Epidermal melanocyte (primary cell): ENCODE measurements around the gene HBS1L.

Source experiments
- DNase-seq: peaks from one replicate; pipeline ENCODE4 v3.0.0; 2011; ENCODE audit warnings: low spot score; ENCODE audit not compliant: insufficient read length

Gene HBS1L

DNA sequence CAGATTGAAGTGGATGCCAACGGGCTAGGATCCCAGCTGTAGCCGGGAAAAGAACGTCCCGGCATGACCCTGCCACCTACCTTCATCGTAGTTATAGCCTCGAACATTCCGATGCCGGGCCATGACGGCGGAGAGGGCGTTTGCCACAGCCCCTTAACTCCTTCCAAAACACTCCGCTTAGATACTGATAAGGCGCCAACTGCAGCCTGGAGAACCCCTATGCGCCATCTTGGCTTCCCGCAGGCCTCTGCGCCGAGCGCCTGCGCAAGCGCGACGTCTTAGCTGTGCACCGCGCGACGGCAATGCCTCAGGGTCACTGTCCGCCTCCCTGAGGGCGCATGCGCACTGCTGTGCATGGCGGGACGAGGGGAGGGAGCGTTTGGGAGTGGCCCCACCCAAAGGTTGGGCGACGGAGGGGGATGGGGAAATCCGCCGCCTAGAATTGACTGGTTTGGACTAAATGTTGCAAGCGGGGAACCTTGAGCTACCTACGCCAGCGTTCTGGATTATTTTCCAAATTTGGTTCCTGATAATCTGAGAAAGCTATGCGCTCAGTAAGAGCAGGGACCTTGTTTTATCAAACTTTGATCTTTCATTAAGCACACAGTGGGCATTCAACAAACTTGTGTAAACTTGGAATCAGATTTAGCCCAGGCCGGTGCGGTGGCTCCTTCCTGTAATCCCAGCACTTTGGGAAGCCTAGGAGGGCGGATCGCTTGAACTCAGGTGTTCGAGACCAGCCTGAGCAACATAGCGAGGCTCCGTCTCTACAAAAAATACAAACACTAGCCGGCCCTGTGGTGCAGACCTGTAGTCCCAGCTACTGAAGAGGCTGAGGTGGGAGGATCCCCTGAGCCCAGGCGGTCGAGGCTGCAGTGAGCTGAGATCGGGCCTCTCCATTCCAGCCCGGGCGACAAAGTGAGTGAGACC lies at the start of gene HBS1L:
Gene HBS1L (minus strand): TSS at position 254 of the 930 bp plus-strand sequence. CDS start 131 bp downstream, at position 123.
- DNase-seq, result peak; percentile 82

DNA sequence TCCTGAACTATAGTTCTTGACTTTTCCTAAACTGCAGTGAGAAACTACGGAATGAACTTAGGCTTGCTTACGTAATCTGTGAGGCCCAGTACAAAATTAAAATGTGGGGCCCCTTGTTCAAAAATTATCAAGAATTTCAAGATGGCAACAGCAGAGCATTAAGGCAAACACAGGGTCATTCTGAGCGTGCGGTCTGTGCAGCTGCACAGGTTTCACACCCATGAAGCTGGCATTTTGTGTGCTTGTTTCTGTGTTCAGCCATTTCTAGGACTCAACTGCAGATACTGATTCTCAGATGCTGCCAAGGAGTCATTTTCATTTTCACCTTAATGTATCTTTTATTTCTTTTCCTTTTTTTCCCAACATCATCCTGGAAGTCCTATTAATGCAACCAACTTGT lies 49.6 kb upstream of the HBS1L start:
- no peak for DNase-seq

DNA sequence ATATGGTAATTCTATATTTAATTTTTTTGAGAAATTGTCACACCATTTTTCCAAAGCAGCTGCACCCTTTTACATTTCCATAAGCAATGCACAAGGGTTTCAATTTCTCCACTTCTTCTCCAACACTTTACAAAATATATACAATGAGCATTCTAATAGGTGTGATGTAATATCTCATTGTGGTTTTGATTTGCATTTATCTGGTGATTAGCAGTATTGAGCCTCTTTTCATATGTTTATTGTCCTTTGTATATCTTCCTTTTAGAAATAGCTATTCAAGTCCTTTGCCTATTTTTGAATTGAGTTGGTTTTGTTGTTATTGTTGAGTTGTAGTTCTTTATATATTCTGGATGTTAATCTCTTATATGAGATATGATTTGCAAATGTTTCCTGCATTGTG lies 47.6 kb upstream of the HBS1L start:
- no peak for DNase-seq

DNA sequence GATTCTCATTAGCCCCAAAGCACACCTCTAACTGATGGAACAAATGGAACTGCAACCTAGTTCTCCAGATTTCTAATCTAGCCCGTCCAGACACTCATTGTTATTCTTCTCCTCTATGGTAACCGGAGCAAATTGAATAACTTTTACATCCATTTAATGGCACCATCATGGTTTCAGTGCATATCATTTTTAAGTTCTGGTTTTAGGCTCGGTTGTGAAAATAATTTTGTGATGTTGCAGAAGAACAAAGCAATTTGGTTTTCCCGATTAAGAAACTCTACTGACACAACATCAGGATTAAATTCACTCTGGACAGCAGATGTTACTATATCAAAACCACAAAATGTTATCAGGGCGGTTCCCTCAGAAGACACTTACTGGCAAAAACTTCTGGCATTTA lies 42.5 kb upstream of the HBS1L start:
- no peak for DNase-seq

DNA sequence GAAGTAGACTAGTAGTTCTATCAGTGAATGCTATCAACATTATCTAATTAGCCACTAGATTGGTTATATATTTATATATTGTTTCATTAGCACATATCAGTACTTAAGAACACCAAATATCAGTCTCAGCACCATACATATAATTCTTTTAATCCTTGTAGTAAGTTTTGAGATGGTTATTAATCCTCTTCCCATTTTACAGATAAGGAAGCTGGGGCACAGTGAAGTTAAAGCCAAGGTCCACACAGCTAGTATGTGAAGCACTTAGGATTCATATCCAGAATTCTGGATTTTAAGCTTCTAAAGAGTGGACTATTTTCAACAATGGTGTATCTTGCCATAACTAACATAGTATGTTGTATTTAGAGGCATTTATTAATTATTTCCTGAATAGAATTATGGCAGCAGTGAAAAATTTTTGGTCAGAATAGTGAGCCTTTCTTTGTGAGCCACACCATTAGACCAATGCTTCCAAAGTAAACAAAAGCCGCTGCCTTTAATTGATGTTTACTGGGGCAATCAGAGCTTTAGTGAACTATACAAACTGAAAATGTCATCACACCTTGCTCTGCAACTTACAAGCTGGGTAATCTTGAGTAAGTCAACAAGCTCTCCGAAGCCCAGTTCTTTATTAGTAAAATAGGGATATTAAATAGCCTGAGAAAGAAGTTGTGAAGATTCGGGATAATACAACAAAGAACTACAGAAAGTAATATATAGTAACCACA lies 41.9 kb upstream of the HBS1L start:
- no peak for DNase-seq

DNA sequence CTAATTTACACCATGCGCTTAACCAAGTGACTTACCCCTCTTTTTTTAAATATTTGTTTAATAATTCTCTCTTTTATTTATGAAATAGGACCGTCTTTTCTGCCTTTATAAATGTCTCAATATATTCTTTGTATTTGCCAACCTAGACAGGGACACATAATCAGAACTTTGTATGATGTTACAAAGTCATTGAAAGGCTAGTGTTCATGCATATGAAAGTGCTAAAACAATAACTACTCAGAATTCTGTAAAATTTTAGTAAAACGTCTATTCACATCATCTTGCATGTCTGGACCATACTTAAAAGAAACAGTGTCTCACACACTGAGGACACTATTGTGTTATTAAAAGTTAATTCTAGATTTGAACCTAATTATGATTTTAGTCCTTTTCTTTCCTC lies 41.1 kb upstream of the HBS1L start:
- no peak for DNase-seq

DNA sequence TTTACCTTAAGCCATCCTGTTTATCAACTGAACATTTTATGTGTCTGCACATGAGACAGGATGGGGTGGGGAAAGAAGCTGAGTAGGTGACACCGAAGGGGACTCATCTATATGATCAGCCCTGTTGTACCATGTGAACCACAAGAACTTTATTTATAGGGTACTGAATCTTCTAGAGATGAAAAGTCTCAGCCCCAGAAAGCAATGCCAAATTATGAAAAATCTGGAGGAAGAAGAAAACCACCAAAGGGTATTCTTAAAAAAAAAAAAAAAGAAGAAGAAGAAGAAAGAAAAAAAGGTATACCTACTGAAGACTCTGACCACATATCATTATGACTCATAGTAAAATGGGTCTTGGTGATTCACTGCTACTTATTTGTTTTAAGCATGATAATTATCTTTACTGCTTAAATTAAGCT lies 39.8 kb upstream of the HBS1L start:
- no peak for DNase-seq

DNA sequence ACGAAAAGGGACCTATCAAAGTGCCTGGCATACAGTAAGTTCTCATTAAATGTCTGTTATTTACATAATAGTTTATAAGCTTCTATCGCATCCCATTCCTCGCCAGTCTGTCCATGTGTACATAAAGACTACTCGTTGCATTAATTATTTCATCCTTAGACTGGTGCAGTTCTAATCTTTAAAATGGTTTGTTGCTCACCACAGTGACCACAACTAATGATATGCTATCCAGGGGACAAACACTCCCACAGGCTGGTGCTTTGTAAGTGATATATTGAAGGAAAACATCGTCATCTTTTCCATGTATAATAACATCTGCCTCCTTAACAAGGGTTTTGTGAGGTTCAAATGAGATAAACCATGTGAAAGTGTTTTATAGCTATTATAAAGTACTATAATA lies 39.0 kb upstream of the HBS1L start:
- DNase-seq, result no peak

DNA sequence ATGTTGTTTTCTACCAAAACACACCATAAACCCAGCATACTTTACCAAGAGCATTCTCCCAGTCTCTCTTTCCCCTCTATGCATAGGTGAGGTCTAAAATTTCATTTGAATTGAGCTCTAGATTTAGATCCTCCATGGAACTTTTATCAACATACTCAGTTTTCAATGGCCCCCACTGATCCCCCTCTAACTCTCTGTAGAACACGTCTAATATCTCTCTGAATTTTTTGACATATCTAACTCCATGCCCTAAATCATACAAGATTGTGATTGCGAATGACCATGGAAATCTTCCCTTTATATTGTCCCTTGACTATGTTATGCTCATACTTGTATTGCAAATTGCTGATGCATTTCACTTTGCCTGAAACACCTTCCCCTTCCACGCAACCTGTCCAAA lies 38.1 kb upstream of the HBS1L start:
- DNase-seq, result no peak

DNA sequence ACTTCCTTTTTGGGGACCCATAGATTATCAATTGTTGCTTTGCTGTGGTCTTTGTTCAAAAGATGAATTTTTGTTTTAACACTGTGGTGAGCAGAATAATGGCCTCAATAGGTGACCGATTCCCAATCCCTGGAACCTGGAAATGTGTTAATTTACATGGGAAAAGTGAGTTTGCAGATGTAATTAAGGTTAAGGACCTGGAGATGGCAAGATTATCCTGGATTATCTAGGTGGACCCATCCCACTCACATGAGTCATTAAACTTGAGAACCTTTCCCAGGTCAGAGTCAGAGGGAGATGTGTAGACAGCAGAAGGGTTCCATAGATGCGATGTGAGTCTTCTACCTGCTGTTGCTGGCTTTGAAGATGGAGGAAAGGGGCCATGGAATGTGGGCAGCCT lies 36.2 kb upstream of the HBS1L start:
- DNase-seq, result no peak

DNA sequence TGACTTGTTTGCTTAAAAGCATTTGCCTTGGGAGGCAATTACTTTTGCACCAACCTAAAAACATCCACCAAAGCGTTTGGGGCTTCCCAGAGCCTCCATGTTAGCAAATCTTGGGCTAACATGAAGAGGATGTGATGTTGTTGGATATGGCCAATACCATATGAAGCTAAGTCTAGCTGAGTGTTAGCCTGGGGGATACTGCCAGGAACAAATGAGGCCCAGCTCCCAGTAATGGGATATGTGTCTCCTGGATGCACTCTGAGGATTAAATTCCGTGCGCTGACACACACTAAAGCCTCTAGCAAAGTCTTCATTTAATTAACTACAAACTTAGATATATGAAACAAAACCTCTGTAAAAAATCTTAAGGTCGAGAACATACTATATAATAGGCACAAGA lies 35.3 kb upstream of the HBS1L start:
- no peak for DNase-seq

DNA sequence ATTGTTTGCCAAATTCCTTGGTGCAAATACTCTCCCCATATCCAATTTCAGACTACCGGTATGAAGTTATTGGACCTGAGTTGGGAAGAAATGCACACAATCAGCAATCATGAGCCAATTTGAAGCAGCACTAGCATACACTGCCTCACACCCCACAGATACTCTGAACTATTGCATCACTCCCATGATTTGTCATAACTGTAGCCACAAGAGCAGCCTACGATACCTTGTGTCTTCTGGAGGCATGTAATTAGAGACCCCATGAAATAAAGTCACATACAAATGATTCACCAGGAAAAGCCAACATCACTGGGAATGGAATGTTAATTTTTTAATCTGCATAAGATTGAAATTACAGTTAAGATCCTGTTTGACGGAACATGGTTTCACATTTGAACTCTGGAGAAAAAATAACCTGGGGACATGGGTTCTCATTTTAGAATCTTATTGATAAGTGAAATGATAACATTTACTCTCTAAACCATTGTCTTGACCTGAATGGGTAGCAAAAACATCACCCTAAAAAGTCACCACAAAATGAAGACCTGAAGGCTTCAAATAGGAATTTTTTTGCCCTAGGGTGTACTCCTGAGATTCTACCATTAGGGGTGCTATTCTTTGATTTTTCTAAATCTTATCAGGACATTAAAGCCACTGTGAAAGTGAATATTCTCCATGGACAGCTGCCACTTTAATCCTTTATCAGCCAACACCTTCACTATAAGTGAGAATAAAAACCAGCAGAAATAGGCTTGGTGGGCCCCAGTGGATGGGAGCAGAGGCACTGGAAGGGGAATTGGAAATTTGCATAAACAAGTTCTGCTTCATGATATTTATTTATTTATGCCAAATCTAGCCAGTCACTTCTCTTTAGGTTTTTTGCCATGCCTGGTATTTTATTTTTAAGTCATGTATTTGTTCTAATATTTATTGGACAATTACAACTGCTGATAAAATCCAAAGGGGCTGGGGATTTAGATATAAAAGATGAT lies 34.5 kb upstream of the HBS1L start:
- DNase-seq, result no peak

DNA sequence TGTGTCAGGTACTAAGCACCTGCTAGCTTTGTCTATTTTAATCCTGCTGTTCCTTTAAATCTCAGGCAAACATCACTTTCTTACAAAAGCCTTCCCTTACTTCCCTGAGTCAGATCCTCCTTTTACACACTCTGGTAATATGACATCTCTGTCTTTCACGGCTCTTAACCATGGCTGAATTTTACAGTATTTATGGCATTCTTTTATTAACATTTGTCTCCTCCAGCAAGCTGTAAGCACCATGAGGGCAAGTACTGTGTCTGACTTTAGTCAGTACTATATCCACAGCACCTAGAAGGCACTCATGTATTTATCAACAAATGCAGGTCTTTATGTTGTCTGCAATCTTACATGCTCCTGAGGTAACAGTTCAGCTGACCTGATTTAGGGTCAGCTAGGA lies 33.7 kb upstream of the HBS1L start:
- no peak for DNase-seq

DNA sequence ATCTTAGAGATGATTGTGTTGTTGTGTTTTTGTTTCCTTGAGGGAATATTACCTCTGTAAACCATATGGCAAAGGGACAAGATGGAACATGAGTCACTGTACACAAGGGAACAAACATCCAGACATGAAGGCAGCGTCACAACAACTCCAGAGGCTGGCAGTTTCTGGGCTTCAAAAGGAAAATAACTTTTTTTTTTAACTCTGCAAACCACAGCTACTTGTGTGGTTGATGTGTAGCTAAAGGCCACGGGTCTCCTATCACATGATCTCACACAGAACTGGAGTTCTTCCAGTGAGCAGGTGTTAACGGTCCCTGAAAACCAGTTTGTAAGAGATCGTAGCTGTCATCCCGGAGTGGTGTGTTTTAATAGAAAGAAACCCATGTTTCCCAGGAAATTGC lies 33.2 kb upstream of the HBS1L start:
- DNase-seq, result no peak

DNA sequence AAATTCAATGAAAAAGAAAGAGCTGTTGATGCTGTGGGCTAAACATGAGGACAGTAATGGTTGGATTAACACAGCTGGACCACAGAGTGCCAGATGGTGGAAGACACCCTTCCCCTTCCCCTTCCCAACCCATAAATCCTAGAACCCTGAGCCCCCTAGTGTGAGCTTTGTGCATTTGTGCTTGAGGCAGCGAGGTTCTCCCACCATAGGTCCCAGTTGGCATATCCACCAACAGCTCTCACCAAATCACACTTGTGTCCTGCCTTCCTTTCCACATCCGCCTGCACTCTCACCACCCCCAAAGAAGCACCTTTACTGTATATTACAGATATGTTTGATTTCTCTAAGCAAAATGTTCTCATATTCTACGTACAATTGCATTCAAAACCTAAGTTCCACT lies 32.8 kb upstream of the HBS1L start:
- no peak for DNase-seq

DNA sequence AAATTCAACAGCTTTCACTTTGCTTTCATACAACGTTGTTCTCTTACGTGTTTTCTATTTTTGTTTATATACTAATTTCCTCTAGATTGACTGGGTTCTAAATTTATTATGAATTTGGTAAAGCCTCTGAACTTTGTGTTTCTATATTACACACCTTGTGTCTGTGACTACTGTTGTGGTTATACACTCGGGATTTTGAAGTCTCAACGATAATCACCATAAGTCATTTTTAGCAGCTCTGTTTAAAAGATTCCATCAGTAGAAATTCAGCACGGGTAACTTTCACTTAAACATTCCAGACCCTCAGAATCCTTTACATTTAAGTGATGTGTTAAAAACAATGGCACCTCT lies 31.8 kb upstream of the HBS1L start:
- no peak for DNase-seq

DNA sequence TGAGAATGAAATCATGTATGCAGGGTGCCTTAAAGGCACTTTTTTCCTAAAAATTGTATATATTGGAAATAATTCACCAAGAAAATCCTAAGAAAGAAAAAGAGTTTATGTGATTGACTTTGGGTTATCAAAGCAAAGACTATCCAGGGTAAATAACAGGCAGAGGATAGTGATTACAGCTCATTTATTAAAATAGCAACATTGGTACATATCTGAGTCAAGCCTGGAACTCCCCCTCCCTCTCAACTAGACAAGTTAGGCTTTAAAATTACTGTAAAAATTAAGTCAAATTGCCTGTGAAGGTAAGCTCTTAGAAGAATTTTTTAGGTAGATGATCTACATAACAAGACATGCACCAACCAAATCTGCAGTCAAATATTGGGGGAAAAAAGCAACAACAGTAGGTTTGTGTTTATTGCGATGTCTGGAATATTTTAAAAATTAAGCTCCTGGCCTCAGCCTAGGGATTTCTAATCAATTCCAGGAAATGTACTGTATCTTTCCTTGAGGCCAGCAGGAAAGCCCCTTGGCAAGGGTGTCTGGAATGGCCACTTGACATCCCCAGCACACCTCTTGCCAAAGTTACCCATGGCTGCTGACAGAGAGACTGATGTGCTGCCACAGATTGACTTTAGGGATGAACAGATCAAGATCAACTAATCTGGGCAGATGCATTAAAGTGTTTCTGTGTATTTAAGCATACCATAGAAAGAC lies 31.2 kb upstream of the HBS1L start:
- no peak for DNase-seq

DNA sequence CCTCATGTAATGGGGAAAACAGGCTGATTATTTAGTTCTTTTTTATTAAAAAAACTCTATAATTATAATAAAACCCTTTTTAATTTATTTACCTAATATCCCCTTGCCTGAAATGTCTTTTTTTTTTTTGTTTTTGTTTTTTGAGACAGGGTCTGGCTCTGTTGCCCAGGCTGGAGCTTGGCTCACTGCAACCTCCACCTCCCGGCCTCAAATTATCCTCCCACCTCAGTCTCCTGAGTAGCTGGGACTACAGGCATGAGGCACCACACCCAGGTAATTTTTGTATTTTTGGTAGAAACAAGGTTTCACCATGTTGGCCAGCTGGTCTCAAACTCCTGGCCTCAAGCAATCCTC lies 30.3 kb upstream of the HBS1L start:
- DNase-seq, result no peak

DNA sequence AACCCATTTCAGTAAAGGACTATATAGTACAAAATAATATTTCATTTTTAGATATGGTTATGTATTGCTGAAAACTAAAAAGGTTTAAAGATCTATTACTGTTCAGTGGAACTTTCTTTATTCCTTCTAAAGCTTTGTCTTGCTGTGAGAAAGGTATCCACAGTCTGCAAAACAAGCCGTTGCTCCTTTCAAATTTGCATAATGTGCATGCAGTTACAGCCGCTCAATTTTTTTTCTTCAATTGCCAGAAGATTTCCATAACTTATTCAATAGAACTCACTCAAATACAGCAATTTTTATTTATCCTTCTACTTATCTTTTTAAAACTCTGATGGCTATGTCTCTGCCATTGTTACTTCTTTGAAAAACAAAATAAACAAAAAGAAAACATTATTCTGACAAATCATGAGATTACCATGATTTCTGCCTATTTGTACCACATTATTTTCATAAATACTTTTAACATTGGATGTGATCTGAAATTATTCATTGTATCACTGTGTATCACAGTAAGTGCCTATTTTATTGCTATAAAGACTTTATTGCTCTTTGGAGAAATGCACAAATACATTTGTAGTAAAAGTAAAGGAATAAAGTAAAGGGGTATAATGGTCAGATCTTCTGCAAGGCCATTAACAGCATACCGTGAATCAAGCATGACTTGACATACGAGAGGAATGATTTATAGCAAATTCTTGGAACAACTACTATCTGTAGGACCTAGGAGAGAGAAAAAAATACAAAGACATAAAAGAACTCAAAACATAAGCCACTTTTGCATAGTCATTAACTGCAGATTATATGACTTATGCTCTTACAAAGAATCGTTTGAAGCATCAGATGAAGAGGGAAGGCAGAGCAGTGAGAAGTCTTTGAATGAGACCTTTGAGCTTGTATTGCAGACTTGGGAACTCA lies 29.6 kb upstream of the HBS1L start:
- no peak for DNase-seq

DNA sequence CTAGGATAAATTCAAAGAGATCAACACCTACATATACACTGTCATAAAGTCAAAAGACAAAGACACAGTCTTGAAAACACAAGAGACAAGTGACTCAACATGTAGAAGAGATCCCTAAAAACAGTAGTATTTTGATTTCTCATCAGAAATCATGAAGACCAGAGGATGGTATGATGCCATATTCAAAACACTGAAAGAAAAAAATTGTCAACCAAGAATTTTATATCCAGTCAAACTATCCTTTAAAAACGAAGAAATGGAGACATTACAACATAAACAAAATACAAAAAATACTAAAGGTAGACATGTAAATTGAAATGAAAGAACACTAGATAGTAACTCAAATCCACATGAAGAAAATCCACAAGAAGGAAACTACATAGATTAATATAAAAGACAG lies 27.3 kb upstream of the HBS1L start:
- DNase-seq, result no peak
